ENCODE results near the gene WASF3.
"Not testable (repeated sequence)": the region's sequence is repeated elsewhere in the genome, so short reads cannot be mapped to it uniquely, and the experiment has no call there.

DNA sequence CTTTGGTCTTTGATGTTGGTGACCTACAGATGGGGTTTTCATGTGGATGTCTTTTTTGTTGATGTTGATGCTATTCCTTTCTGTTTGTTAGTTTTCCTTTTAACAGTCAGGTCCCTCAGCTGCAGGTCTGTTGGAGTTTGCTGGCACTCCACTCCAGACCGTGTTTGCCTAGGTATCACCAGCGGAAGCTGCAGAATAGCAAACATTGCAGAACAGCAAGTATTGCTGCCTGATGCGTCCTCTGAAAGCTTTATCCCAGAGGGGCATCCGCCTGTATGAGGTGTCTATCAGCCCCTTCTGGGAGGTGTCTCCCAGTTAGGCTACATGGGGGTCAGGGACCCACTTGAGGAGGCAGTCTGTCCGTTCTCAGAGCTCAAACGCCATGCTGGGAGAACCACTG lies 78.2 kb downstream of the WASF3 start:
- TF ChIP-seq POLR2A, POLR2AphosphoS5, POU2F2, TAF1 (IDR thresholded peaks at IDR 0.05; ENCODE audit: low read depth, low read length): not testable (repeated sequence)
